ENCODE results near the gene PHOSPHO2. TPM values are rescaled to one million over a fixed set of nuclear protein-coding genes. Genes with fewer than 3 reads are reported as not detected.

PHOSPHO2 gene
- total RNA-seq, 3 donors from 2014 or later (not counting 1 experiment from before 2014, with no cell fraction given): 3.6 to 9.5 (median 5.8) TPM

GRCh38 chr2:169735623-169736022 is 41.4 kb downstream of the PHOSPHO2 start:
- no peaks in the 10 kb centered on the region for H3K36me3 Mint-ChIP-seq
- H3K4me1 Mint-ChIP-seq: peaks cover 8 to 24% of the 10 kb centered on the region in 2 donors
- TF ChIP-seq CTCF (IDR thresholded peaks at IDR 0.05): no peak
- 94% methylated on average over 4 of the region's 4 CpGs for WGBS (ENCODE audit: insufficient coverage)
- H3K9me3 Mint-ChIP-seq: no peaks in the 10 kb centered on the region
- H3K27me3 ChIP-seq (ENCODE audit: control insufficient read depth, insufficient read depth, low read length): peaks cover 5% of the 10 kb centered on the region
- H3K4me3 Mint-ChIP-seq: peak overlapping the region; percentile 85
- H3K9me3 ChIP-seq (ENCODE audit: control insufficient read depth, insufficient read depth, low read length): no peaks in the 10 kb centered on the region
- H3K27ac Mint-ChIP-seq: no peak overlapping the region
- no peaks in the 10 kb centered on the region for H3K36me3 ChIP-seq (ENCODE audit: control insufficient read depth, insufficient read depth, low read length)
- peaks cover 17% of the 10 kb centered on the region for H3K4me1 ChIP-seq (ENCODE audit: control insufficient read depth, insufficient read depth, low read length)
- no peak overlapping the region for H3K27ac ChIP-seq (ENCODE audit: low read length)
- intact Hi-C loops (cut with micrococcal nuclease): no loop called here
- ATAC-seq (no peak), DNase-seq (no peak)
- no peak overlapping the region for H3K4me3 ChIP-seq (ENCODE audit: low read length)
- H3K27me3 Mint-ChIP-seq (ENCODE audit: low read depth in 2 of 2): peaks cover 7 to 29% of the 10 kb centered on the region in 2 donors

GRCh38 chr2:169736902-169737301 is 42.6 kb downstream of the PHOSPHO2 start:
- H3K4me3 Mint-ChIP-seq: no peak overlapping the region
- peaks cover 17% of the 10 kb centered on the region for H3K4me1 ChIP-seq (ENCODE audit: control insufficient read depth, insufficient read depth, low read length)
- no peak overlapping the region for H3K27ac Mint-ChIP-seq
- DNase-seq (no peak), ATAC-seq (no peak)
- no peaks in the 10 kb centered on the region for H3K9me3 Mint-ChIP-seq
- H3K4me1 Mint-ChIP-seq: peaks cover 8 to 31% of the 10 kb centered on the region in 2 donors
- intact Hi-C loops (cut with micrococcal nuclease): no loop called here
- no peaks in the 10 kb centered on the region for H3K36me3 Mint-ChIP-seq
- no peak overlapping the region for H3K4me3 ChIP-seq (ENCODE audit: low read length)
- H3K27me3 Mint-ChIP-seq (ENCODE audit: low read depth in 2 of 2): peaks cover 7 to 27% of the 10 kb centered on the region in 2 donors
- peaks cover 5% of the 10 kb centered on the region for H3K27me3 ChIP-seq (ENCODE audit: control insufficient read depth, insufficient read depth, low read length)
- no peaks in the 10 kb centered on the region for H3K9me3 ChIP-seq (ENCODE audit: control insufficient read depth, insufficient read depth, low read length)
- no peak overlapping the region for H3K27ac ChIP-seq (ENCODE audit: low read length)
- TF ChIP-seq CTCF (IDR thresholded peaks at IDR 0.05): no peak
- H3K36me3 ChIP-seq (ENCODE audit: control insufficient read depth, insufficient read depth, low read length): no peaks in the 10 kb centered on the region
- 94% methylated on average over 5 of the region's 5 CpGs for WGBS (ENCODE audit: insufficient coverage)

- Mint-ChIP-seq H3K27me3 (ENCODE audit: low read depth in 2 of 2) (peaks cover 3 to 20% of the 10 kb centered on the region in 2 donors), H3K27ac (peak overlapping the region in 1 of 2 donors; percentile 8), H3K4me1 (peaks cover 2 to 13% of the 10 kb centered on the region in 2 donors), H3K36me3 (no peaks in the 10 kb centered on the region), H3K4me3 (no peak overlapping the region), H3K9me3 (no peaks in the 10 kb centered on the region)
- DNase-seq: no peak
- H3K36me3 ChIP-seq (ENCODE audit: control insufficient read depth, insufficient read depth, low read length): no peaks in the 10 kb centered on the region
- H3K27ac ChIP-seq (ENCODE audit: low read length): no peak overlapping the region
- no peak for ATAC-seq
- no peak for TF ChIP-seq CTCF (IDR thresholded peaks at IDR 0.05)
- H3K27me3 ChIP-seq (ENCODE audit: control insufficient read depth, insufficient read depth, low read length): peaks cover 5% of the 10 kb centered on the region
- WGBS (ENCODE audit: insufficient coverage): 92% methylated on average over 3 of the region's 5 CpGs
- peaks cover 5% of the 10 kb centered on the region for H3K4me1 ChIP-seq (ENCODE audit: control insufficient read depth, insufficient read depth, low read length)
- no peaks in the 10 kb centered on the region for H3K9me3 ChIP-seq (ENCODE audit: control insufficient read depth, insufficient read depth, low read length)
- intact Hi-C loops (cut with micrococcal nuclease): no loop called here
- H3K4me3 ChIP-seq (ENCODE audit: low read length): no peak overlapping the region
Measured at GRCh38 chr2:169738566-169739229, 44.4 kb downstream of the PHOSPHO2 start.

- Mint-ChIP-seq H3K27ac (peak overlapping the region in 1 of 2 donors; percentile 8), H3K4me3 (no peak overlapping the region), H3K27me3 (ENCODE audit: low read depth in 2 of 2) (peaks cover 3 to 20% of the 10 kb centered on the region in 2 donors), H3K9me3 (no peaks in the 10 kb centered on the region), H3K4me1 (peaks cover 0 to 11% of the 10 kb centered on the region in 2 donors), H3K36me3 (no peaks in the 10 kb centered on the region)
- TF ChIP-seq CTCF (IDR thresholded peaks at IDR 0.05): no peak
- no peaks in the 10 kb centered on the region for H3K9me3 ChIP-seq (ENCODE audit: control insufficient read depth, insufficient read depth, low read length)
- DNase-seq: no peak
- intact Hi-C loops (cut with micrococcal nuclease): no loop called here
- no peaks in the 10 kb centered on the region for H3K36me3 ChIP-seq (ENCODE audit: control insufficient read depth, insufficient read depth, low read length)
- H3K27ac ChIP-seq (ENCODE audit: low read length): no peak overlapping the region
- H3K4me3 ChIP-seq (ENCODE audit: low read length): no peak overlapping the region
- peaks cover 4% of the 10 kb centered on the region for H3K27me3 ChIP-seq (ENCODE audit: control insufficient read depth, insufficient read depth, low read length)
- H3K4me1 ChIP-seq (ENCODE audit: control insufficient read depth, insufficient read depth, low read length): peaks cover 4% of the 10 kb centered on the region
- ATAC-seq: no peak
- WGBS (ENCODE audit: insufficient coverage): 95% methylated on average over 1 of the region's 1 CpG
Measured at GRCh38 chr2:169739351-169739750, 45.1 kb downstream of the PHOSPHO2 start.

Measured in natural killer cell (primary cell).